ENCODE measurements around the gene FUT3. TPM values are rescaled to one million over a fixed set of nuclear protein-coding genes. Genes with fewer than 3 reads are reported as not detected.

The FUT3 gene
- total and polyA plus RNA-seq, 12 donors, result 0.14 to 0.20 (median 0.16) TPM; not detected in 8

DNA sequence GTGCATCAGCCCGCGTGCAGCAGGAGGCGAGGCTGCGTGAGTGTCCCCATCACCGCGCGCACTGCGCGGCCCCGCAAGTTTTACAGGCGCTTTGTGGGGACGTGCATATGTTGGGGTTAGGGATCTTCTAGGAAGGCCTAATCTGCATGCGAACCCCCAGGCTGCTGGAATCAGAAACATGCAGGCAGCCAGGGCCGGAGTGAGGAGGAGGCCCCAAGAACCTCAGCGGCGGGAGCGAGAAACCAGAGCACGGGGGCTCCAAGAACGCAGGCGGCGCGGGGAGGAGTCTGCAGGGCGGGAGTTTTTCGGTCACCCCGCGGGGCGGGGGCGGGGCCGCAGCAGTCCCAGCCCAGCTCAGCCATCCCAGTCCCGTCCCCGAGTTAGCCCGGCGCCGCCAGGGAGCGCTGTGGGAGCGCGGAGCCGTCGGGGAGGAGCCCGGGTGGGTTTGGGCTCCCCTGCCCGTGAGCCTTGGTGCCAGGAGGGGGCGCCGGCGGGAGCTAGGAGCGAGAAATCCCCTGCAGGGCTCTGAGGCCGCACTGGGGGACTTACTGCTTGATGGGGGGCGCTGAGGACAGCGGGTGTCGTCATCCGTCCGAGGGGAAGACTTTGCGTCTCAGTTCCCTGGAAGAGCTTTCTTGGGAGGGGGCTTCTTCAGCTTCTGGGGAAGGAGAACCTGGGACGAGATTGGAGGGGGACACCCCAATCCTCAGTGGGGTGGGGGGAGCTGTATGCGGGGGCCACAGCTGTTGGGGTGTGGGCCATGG lies 47.3 kb downstream of the FUT3 start:
- Histone ChIP-seq H3K36me3 (replicated peaks in 1 of 2) (no peaks in the 10 kb centered on the region), H3K4me3 (peak overlapping the region in 1 of 4 donors; percentile 34), H3K27ac (peak overlapping the region in 3 of 5 donors; percentile 18 to 27 (median 19)), H3K4me1 (replicated peaks in 1 of 2) (peaks cover 33 to 40% of the 10 kb centered on the region in 2 donors), H3K9me3 (replicated peaks in 1 of 3) (no peaks in the 10 kb centered on the region), H3K27me3 (no peaks in the 10 kb centered on the region)
- TF ChIP-seq POLR2A (IDR thresholded peaks at IDR 0.05), result no peak
- peak; percentile 85 to 98 (median 90) for TF ChIP-seq CTCF (IDR thresholded peaks at IDR 0.05)
- DNase-seq, result peak; percentile 91 to 93 (median 92)
- WGBS, 4 donors, result 0 to 1% (median 1%) methylated on average over 5 to 54 of the region's 54 CpGs
- intact Hi-C loops (cut with DNase I), result loop anchor here in 1 of 2 donors (2.0 to 10.0 kb wide), 2 partner anchors 89 to 211 kb away; no protein-coding TSS in a partner anchor

DNA sequence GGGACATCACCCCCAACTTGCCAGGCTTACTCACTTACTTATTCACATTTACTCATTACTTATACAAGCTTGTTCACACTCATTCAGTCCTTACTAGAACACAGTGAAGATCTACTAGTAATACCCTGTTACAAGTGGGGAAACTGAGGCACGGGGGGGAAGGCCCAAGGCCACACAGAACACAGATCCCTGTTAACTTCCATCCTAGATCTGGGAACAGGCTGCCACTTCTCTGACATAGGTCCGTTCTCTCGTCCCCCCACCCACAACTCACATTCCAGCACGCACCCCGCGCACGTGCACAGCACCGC lies 47.9 kb downstream of the FUT3 start:
- TF ChIP-seq POLR2A (IDR thresholded peaks at IDR 0.05), result no peak
- no peak for TF ChIP-seq CTCF (IDR thresholded peaks at IDR 0.05)
- Histone ChIP-seq H3K4me1 (replicated peaks in 1 of 2) (peaks cover 37 to 42% of the 10 kb centered on the region in 2 donors), H3K27me3 (no peaks in the 10 kb centered on the region), H3K27ac (peak overlapping the region in 3 of 5 donors; percentile 18 to 27 (median 19)), H3K36me3 (replicated peaks in 1 of 2) (no peaks in the 10 kb centered on the region), H3K9me3 (replicated peaks in 1 of 3) (no peaks in the 10 kb centered on the region), H3K4me3 (peak overlapping the region in 1 of 4 donors; percentile 34)
- WGBS, 4 donors, result 5 to 11% (median 5%) methylated on average over 3 to 8 of the region's 8 CpGs
- DNase-seq, result peak in 1 of 7 donors; percentile 10
- intact Hi-C loops (cut with DNase I), result loop anchor here in 1 of 2 donors (10.0 kb wide), 1 partner anchor 211 kb away; no protein-coding TSS in a partner anchor

DNA sequence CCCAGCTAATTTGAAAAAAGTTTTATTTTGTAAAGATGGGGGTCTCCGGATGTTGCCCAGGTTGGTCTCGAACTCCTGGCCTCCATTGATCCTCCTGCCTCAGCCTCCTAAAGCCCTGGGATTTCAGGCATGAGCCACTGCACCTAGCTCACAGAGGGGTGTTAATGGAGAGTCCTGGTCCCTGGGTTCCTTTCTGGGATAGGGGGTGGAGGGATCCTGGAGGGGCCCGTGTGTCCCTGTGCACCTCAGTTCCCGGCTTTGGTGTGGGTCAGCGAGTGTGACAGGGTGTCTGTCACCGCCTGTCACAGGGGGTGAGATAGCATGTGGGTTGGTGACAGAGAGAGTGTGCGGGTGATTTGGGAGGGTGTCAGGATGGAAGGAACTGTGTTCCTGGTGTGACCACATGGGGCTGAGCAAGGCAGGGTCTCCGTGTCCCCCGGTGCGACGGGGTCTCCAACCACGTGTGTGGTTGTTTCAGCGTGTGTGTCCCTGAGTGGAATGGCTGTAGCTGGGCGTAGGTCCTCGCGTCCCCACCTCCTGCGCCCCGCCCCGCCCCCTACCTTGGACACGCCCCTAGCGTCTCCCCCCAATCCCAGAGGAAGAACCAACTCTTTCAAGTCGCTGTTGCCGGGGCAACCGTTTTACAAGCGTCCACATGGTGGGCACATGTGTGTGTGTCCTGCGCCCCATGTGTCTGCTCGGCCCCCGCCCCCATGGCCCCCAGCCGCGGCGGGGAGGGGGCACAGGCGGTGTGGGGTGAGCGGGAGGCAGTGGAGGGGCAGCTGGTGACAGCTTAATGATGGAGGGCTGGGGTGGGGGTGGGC lies 49.2 kb downstream of the FUT3 start:
- Histone ChIP-seq H3K27ac (no peak overlapping the region), H3K4me3 (no peak overlapping the region), H3K36me3 (replicated peaks in 1 of 2) (no peaks in the 10 kb centered on the region), H3K27me3 (no peaks in the 10 kb centered on the region), H3K9me3 (replicated peaks in 1 of 3) (no peaks in the 10 kb centered on the region), H3K4me1 (replicated peaks in 1 of 2) (peaks cover 37 to 42% of the 10 kb centered on the region in 2 donors)
- no peak for TF ChIP-seq POLR2A (IDR thresholded peaks at IDR 0.05)
- DNase-seq, result peak in 2 of 7 donors; percentile 43 to 52
- WGBS, 4 donors, result 18 to 37% (median 24%) methylated on average over 12 to 33 of the region's 33 CpGs
- intact Hi-C loops (cut with DNase I), result loop anchor here in 1 of 2 donors (10.0 kb wide), 1 partner anchor 213 kb away; no protein-coding TSS in a partner anchor

DNA sequence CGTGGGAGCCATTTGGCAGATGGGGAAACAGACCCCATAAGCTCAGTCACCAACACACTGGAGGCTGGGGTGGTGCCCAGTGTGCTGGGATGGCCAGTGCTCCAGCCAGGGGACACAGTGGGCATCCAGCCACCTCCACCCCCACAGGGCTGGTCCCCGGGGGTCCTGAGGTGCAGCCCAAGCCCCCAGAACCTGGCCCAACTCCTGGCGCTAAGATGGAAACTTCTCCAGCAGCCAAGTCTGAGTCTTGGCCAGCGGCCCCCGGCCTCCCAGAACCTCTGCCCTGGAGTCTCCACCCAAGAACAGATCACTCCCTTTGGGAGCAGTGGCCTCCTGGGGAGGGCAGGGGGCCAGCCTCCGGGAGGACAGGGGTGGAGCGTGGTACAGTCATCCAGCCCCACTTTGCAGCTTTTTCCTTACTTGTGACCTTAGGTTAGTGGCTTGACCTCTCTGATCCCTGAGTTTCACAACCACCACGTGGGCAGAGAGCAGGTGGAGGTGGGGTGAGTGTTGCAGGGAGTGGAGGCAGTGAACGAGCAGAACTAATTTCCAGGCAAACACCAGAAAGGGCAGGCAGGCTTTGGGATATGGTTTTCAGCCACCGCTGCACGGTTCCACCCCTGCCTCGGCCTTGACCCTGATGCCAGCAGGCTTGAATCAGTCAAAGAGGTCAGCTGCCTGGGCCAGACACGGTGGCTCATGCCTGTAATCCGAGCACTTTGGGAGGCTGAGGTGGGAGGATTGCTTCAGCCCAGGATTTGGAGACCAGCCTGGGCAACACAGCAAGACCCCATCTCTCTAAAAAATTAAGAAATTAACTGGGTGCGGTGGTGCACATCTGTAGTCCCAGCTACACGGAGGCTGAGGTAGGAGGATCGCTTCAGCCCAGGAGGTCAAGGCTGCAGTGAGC lies 50.6 kb downstream of the FUT3 start:
- Histone ChIP-seq H3K9me3 (replicated peaks in 1 of 3) (no peaks in the 10 kb centered on the region), H3K4me1 (replicated peaks in 1 of 2) (peaks cover 35 to 37% of the 10 kb centered on the region in 2 donors), H3K36me3 (replicated peaks in 1 of 2) (no peaks in the 10 kb centered on the region), H3K27me3 (no peaks in the 10 kb centered on the region), H3K4me3 (no peak overlapping the region), H3K27ac (peak overlapping the region in 4 of 5 donors; percentile 16 to 80 (median 62))
- WGBS, 4 donors, result 41 to 59% (median 45%) methylated on average over 10 to 17 of the region's 17 CpGs
- intact Hi-C loops (cut with DNase I), result loop anchor here in 1 of 2 donors (10.0 kb wide), 1 partner anchor 214 kb away; no protein-coding TSS in a partner anchor
- TF ChIP-seq CTCF (IDR thresholded peaks at IDR 0.05) (no peak), POLR2A (IDR thresholded peaks at IDR 0.05) (peak in 1 of 2 donors; percentile 11)
- DNase-seq, result peak in 5 of 7 donors; percentile 57 to 79 (median 70)

Measured in adrenal gland (tissue), 12 donors.